Measurements from ENCODE around the gene RAD51B. TPM values are rescaled to one million over a fixed set of nuclear protein-coding genes. Genes with fewer than 3 reads are reported as not detected.
"Not testable (repeated sequence)": the region's sequence is repeated elsewhere in the genome, so short reads cannot be mapped to it uniquely, and the experiment has no call there.

RAD51B gene
- polyA plus RNA-seq, 1 donor: 13.3 TPM

GRCh38 chr14:68076451-68076850 lies 256.9 kb downstream of the RAD51B start:
- DNase-seq: no peak

GRCh38 chr14:68079941-68080697 lies 260.5 kb downstream of the RAD51B start:
- no peak for DNase-seq

DNA sequence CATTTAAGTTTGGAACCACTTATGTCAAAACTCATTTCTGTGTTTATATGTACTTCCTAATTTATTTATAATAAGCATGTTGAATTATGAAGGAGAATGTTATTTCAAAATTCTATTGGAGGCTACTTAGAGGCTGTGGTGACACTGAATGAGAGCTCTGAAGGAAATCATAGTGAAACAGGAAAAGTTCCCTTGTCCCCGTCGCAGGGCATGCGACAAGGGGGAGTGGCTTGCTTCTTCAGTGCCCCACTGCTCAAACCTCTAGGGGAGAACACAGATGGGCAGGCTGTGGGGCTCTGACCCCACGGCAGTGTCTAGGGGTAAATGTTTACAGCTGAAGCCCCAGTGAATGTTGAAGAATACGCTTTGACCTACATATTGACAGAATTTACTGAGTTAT lies 261.9 kb downstream of the RAD51B start:
- DNase-seq: no peak

DNA sequence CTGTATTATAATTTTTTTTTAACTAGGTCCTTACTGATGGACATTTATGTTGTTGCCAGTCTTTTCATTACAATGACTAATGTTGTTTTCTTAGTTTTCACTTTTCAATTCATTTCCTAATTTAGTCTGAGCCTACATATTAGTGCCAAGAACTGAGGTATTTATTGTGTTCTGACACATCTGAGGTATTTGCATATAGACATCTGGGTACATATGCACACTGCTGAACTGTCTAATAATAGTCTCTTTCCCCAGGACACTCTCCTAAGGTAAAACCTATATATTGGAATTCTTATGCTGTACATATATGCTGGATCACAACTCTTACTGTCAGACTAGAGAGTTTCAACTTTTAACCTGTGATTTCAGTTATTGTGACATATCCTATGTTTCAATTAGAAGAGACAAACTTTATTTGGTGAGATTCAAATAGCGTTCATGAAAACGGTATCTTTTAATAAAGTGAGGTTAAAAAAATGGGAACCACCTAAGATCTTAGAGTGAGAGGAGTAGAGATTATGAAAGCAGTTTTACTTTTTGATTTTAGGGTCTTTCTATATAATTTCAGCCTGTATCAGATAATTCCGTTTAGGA lies 263.2 kb downstream of the RAD51B start:
- DNase-seq: no peak

- no peak for DNase-seq
Measured at GRCh38 chr14:68084256-68084655, 264.7 kb downstream of the RAD51B start.

GRCh38 chr14:68085742-68086141 lies 266.2 kb downstream of the RAD51B start:
- no peak for DNase-seq

- peak; percentile 65 for DNase-seq
Measured at GRCh38 chr14:68088451-68088854, 268.9 kb downstream of the RAD51B start.

DNA sequence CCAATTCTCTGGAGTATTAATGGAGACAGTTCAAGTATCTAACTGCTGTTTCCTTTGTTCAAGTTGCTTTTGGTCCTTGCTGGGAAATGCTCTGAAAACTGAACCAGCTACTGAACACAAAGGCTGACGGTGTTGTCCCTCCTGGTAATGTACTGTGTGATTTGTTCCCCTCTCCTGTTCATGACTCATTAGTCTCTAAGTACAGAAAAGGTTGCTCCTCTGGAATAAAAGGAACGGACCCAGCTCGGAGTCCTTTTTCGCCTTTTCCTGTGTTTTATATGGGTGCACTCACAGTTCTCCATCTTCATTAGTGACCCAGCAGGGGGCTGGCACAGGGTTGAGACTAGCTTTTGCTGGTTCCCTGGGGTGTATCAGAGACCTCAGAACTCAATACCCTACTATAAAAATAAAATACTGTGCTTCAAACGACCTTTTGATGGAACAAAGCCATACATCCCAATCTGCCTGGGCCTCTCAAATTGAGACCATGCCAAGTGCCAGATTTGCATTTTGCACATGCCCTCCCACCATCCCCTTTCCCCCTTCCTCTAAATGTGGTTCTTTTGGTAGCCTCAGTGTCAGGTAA lies 269.7 kb downstream of the RAD51B start:
- DNase-seq: peak; percentile 68

DNA sequence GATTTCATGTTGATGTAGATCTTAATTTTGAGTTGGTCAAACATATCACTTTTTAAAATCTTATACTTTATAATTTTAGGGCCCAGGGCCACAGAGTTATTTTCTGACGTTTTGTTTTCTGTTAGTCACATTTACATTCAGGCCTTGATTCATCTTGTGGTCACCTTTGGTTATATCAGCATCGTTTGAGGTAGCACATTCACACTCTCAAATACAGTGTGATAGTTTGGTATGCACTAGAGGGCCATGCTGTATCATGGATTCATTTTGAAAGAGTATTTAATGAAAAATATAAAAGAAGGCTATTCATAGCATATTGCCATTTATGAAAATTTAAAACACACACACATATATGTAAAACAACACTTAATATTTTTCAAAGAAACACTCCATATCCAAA lies 274.6 kb downstream of the RAD51B start:
- DNase-seq: no peak

DNA sequence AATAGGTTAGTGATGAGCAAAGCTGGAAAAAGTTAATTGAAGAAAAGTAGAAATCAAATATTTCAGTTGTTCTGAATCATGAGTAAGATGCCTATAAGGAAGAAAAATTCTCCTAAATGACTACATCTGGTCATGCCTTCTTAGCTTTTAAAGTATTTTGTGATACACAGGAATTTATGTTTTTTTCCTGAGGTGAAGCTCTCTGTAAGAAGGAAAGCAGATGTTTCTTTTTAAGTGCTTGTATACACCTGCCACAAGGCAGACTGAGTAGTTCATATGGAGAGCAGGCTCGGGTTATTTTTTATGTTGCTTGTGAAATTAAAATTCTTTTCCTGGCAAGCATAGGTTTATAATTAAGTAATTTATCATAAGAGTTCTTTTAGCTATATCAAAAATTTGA lies 275.2 kb downstream of the RAD51B start:
- DNase-seq: no peak

- DNase-seq: no peak
Measured at GRCh38 chr14:68097727-68098126, 278.1 kb downstream of the RAD51B start.

- DNase-seq: no peak
Measured at GRCh38 chr14:68098834-68099233, 279.3 kb downstream of the RAD51B start.

DNA sequence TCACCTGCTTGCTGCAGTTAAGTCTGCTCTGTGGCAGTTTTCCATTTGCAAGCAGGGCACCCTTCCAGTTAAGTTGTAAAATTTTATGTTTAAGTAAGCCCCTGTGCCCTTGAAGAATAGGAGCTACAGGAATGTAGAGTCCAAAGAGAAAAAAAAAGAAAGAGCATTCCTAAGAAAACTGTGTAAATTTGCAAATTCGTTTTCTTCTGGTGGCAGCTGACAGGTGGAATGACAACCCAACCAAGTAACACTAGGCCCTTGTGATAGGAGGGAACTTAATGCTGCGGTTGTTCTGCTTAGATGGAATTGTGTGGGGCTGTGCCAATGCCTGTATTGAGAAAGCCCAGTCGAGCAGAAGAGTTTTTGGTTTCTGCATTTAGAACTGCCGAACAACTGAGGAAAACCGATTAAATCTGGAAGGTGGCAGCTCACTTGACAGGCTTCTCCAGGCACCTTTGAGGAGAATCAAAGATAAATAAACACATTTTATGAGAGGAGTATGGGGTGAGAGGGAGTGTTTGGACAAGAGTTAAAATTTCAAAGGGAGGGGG lies 280.0 kb downstream of the RAD51B start:
- DNase-seq: peak; percentile 52

DNA sequence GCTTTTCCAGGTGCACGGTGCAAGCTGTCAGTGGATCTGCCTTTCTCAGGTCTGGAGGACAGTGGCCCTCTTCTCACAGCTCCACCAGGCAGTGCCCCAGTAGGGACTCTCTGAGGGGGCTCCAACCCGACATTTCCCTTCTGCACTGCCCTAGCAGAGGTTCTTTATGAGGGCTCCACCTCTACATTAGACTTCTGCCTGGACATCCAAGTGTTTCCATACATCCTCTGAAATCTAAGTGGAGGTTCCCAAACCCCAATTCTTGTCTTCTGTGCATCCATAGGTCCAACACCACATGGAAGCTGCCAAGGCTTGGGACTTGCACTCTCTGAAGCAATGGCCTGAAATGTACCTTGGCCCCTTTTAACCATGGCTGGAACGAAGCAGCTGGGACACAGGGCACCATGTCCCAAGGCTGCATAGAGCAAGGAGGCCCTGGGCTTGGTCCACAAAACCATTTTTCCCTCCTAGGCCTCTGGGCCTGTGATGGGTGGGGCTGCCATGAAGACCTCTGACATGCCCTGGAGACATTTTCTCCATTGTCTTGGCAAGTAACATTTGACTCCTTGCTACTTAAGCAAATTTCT lies 282.2 kb downstream of the RAD51B start:
- DNase-seq: not testable (repeated sequence)

DNA sequence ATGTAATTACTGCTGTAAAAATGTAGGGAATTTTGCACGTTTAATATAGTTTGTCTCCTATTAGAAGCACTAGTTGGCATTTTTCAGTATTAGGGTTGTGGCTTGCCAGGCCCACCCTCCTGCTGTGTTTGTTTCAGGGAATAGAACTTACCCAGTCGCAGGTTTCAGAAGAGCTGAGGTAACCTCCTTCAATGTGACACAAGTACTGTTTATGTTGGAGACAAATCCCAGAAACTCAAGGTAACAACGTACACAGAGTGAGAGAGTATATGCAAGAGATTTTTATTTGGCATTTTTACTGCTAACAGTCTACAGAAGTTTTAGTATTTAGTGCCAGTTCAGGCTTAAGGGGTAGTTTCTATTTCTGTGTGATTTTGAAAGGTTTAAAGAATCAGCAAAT lies 284.3 kb downstream of the RAD51B start:
- DNase-seq: no peak

DNA sequence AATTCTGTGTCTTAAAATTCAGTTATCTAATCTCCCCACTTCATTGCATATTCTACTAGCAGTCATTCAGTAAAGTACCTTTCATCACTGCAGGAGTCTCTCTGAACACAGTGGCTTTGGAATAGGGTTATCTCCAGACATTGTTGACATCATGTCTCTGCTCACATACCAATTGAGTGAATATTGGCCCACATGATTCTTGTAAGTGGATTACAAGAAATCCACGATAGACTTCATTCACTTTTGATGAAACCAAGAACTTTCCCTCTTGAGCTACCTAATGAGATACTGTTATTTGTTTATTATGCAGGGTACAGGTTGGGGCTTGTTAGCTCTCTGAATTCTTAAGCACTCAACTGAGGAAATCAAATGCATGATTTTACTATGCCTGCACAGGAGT lies 284.9 kb downstream of the RAD51B start:
- no peak for DNase-seq

- DNase-seq: no peak
Measured at GRCh38 chr14:68105816-68106215, 286.2 kb downstream of the RAD51B start.

DNA sequence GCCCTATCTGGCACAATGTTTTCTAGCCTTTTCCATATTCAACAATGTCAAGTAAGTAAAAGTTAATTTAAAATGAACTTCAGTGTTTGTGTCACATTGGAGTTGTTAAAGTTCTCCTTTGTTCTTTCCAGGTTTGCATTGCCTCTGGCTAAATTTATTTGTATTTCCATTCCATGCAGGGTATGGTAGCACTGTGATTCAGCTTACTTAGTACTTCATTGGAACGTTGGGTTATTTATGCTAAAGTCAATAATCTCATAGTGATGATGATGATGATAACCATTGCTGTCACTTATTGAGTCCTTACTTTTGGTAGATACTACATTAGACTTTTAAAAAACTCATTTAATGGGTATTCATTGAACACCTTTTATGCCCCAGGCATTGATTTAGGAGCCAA lies 286.9 kb downstream of the RAD51B start:
- DNase-seq: no peak

- DNase-seq: no peak
Measured at GRCh38 chr14:68106905-68107304, 287.3 kb downstream of the RAD51B start.

GRCh38 chr14:68109132-68109900 lies 289.7 kb downstream of the RAD51B start:
- no peak for DNase-seq

GRCh38 chr14:68111097-68111852 lies 291.7 kb downstream of the RAD51B start:
- DNase-seq: no peak

Measured in left kidney (tissue), 2 donors.